ENCODE measurements around the gene WTIP.
"Not testable (repeated sequence)": the region's sequence is repeated elsewhere in the genome, so short reads cannot be mapped to it uniquely, and the experiment has no call there.

Gene WTIP

DNA sequence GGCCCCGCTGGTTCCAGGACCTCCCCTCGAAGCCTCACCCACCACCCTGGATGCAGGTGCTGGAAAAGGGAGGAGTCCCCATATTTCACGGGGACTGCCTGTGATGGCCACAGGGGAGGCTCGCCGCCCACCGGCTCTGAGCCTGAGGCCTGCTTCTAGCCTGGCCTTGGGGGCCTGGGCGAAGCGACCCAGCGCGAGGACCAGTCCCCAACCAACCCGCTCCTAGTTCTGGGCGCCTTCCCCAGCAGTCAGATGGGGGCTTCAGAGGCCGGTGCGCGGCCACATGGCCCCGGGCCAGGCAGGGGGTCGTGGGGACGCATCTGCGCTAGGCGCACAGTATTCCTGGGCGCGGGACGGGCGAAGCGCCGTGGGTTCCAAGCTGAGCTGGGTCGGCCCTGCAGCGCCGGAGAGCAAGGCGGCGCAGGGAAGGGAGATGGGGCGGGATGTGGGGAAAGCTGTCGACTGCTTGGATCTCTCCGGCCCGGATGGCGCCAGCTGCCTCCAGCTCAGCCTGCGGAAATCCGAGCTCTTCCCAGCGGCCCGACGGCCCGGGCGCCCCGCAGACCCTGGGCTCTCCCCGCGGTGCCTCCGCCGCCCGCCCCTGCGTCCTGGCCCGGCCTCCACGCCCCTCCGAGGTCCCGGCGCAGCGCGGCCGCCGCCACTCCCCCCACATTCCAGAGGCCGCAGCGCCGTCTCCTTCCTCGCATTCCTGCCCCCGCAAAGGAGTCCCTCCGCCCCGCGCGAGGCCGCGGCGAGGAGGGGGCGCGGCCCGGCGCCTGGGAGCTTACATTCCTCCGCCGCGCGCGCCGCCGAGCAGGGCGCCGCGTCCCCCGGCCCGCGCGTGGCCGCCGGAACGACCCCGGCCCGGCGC lies at the start of gene WTIP:
Gene WTIP (plus strand): TSS at position 788 of the 871 bp plus-strand sequence. CDS start 217 bp downstream, outside the sequence.
- DNase-seq (ENCODE audit: low read depth): no peak

DNA sequence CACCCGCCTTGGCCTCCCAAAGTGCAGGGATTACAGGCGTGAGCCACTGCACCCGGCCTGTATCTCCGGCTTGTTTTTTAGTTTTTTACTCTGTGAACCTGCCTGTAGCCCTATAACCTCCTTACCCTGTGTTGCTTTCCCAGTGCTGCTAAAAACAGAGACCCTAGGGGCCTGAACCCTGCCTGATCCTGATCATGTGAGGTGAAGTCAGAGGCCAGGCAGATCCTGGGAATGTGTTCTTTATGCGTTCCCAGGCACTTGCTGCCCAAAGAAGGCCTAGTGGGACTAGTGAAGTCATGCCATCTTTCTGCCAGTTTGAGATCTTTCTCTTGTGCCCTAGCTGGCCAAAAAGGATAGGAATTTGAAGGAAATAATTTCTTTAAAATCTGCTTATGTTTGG lies 48.8 kb upstream of the WTIP start:
- DNase-seq (ENCODE audit: low read depth): no peak

DNA sequence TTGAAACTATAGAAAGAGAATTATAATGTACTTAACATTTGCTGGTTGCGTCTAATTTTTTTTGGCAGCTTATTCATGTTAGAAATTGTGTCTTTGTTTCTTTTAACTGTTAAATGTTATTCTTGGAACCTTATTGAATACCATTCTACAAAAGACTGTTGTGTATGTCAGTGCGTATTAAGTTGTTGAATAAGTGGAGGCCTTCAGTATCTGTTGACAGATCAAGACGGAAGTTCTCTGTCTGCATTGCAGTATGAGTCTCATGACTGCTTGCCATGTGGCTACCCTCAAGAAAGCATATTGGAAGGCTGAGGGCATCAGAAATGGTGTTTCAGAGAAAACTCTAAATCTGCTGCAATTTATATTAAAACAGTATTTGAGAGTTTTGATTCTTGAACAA lies 44.8 kb upstream of the WTIP start:
- DNase-seq (ENCODE audit: low read depth): no peak

DNA sequence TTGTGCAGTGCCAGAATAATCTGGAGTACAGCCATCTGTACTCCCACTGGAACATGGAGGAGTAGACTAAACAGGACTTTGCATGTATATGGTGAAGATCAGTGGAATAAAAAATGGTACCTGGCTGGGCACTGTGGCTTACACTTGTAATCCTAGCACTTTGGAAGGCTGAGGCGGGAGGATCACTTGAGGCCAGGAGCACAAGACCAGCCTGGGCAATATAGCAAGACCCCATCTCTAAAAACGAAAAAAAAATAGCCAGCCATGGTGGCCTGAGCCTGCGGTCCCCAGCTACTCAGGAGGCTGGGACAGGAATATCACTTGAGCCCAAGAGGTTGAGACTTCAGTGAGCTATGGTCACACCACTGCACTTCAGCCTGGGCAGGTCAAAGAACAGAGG lies 33.4 kb upstream of the WTIP start:
- DNase-seq (ENCODE audit: low read depth): no peak

DNA sequence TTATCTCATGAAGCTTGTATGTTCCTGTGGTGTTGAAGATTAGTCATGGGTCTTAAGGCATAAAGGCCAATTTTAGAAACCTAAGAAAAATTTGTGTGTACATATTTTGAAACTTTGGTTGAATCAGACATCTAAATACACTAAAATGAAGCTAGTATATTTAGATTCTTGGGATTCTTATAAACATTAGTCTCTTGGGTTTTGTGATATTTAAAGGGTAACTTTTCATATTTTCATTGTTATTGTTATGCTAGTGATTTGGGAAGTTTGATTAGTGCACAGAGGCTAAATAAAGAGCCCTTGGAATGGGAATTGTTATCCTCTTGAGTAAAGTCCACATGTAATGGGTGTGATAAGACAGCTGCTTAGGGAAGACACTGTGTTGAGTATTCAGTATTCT lies 28.8 kb upstream of the WTIP start:
- no peak for DNase-seq (ENCODE audit: low read depth)

DNA sequence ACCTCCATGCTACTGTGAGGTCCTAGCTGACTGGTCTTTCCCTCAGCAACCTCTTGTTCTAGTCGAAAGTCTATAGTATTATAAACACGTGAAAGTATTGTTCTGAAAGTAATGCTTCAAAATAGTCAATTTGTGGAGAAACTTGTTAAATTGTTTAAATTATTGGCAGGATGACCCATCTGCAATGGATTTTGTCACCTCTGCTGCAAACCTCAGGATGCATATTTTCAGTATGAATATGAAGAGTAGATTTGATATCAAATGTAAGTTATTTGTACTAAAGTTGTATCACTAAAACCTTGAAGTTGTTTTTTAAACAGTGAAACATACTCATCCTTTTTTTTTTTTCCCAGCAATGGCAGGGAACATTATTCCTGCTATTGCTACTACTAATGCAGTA lies 27.5 kb upstream of the WTIP start:
- DNase-seq (ENCODE audit: low read depth): no peak

DNA sequence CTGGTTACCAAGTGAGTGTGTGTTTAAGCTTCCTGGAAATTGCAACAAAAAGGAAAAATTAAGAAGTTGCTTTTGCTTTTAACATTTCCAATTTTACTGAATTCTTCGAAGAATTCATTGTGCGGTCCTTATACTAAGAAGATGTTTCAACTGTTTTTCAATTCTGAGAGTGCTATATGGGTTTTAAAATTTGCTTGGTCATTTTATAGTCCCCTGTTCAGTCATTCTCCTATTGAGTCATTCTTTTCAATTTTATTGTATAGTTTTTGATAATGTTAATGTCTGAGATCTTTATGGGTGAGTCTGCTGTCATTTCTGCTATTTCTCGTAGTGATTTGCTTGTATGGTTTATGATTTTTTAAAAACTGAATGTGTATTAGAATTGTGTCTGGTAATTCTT lies 26.9 kb upstream of the WTIP start:
- no peak for DNase-seq (ENCODE audit: low read depth)

DNA sequence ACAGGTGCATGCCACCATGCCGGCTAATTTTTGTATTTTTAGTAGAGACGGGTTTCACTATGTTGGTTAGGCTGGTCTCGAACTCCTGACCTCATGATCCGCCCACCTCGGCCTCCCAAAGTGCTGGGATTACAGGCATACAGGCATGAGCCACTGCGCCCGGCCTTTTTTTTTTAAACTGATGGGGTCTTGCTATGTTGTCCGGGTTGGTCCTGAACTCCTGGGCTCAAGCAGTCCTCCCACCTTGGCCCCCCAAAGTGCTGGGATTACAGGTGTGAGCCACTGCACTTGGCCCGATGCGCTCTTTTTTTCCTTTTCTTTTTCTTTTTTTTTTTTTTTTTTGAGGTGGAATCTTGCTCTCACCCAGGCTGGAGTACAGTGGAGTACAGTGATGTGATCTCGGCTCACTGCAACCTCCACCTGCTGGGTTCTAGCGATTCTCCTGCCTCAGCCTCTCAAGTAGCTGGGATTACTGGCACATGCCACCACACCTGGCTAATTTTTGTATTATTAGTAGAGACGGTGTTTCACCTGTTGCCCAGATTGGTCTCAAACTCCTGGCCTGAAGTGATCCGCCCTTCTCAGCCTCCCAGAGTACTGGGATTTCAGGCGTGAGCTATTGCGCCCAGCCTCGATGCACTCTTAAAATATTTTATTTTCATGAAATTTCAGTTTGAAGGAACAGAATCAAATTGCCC lies 25.6 kb upstream of the WTIP start:
- DNase-seq (ENCODE audit: low read depth): not testable (repeated sequence)

DNA sequence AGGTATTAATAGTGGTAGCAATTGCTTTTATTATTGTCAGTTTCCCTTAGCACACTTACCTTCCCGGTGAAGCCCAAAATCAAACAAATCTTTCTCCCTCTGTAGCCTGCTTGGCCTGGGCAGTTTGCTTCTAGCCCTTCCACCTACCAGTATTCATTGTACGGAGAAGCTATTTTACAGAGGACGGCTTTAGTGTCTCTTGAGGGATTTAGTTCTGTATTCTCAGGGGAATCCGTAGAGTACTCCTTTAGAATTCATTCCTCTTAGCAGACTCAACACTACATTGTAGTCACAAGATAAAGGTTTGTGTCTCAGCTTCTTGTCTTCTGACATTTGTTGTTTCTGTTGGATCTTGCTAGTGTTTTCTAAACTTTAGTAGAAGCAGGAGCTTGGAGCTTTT lies 24.1 kb upstream of the WTIP start:
- DNase-seq (ENCODE audit: low read depth): no peak

DNA sequence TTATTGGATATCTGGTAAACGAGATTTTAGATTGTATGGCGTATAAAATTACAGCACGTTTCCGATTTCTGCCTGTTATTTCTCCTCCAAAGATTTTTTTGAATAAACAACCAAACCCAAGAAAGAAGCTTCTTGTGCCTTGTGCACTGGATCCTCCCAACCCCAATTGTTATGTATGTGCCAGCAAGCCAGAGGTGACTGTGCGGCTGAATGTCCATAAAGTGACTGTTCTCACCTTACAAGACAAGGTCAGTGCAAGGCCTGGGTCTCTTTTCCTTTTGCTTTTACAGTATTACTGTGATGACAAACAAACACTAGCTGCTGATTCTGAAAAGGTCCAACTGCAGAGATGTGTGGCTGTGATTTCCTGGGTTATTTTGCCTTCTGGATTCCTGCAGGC lies 22.9 kb upstream of the WTIP start:
- DNase-seq (ENCODE audit: low read depth): no peak

DNA sequence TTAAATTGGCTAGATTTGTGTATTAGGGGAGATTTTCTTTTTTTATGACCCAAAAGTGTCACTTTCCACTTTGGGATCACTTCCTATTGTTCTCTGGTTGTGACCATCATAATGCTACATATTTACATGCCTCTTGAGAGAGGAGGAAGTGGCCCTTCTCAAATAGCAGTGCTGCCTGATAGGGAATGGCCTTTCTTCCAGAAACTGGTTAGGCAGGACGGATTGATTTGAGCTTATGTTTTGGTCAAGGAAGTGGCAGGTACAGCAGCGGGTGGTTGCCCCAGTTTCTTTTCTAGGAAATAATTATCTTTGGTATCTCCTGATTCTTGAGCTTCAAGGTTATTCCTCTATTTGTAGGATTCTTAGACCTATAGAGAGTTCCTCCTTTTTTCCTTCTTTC lies 21.9 kb upstream of the WTIP start:
- no peak for DNase-seq (ENCODE audit: low read depth)

DNA sequence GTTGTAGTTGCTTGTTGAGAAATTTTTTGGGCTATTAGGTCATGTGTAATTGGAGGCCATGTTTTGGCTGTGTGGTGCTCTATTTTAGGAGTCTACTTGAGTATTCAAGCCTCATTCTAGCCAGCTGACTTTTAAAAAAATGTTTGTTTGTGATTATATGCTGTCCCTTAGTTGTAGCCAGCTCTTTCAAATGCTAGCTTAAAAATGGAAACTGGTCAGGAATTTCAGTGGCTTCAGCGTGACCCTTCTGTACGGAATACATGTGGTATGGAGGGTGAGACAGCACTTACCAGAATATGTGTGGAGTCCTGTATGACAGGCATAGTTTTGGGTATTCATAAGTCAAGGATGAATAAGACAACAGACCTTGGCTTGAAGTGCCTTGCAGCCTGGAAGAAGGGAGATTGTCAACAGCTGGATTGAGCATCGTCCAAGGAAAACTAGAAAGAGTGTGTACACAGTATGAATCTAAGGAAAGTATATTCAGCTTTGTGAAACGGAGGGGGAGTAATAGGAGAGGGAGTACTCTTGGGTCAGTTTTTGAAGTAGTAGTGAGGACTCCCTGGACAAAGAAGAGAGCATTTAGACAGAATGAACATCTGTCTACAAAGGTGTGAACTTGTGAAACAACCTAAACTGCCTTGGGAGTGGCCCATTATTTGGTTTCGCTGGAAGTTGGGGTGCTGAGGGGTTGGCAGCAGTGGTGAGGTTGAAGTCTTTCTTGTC lies 20.0 kb upstream of the WTIP start:
- no peak for DNase-seq (ENCODE audit: low read depth)

DNA sequence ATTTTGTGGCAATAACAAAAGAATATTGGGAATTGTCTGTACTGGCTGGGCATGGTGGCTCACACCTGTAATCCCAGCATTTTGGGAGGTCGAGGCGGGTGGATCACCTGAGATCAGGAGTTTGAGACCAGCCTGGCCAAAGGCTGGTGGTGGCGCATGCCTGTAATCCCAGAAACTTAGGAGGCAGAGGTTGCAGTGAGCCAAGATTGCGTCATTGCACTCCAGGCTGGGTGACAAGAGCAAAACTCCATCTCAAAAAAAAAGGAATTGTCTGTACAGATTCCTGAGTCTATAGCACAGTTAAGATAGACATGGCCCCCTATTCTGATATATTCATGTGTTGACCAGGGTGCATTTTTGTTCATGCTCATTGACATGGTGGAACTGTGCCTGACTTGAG lies 16.8 kb upstream of the WTIP start:
- DNase-seq (ENCODE audit: low read depth): not testable (repeated sequence)

DNA sequence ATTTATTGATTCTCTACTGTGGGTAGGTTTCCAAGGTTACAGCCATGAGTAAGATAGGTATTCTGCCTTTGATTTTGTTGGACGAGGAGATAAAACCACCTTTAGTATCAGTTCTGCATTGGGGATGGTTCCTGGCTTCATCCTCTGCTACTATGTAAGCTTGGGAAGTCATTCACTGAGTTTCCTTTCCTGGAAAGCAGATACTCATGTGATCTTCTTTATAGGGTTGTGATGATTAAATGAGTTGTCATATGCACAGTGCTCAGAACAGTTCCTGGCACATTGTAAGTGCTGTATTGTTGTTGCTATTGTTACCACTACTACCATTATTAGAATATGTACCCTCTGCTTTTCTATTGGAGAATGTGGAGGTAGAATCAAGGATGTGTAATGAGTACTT lies 13.1 kb upstream of the WTIP start:
- no peak for DNase-seq (ENCODE audit: low read depth)

DNA sequence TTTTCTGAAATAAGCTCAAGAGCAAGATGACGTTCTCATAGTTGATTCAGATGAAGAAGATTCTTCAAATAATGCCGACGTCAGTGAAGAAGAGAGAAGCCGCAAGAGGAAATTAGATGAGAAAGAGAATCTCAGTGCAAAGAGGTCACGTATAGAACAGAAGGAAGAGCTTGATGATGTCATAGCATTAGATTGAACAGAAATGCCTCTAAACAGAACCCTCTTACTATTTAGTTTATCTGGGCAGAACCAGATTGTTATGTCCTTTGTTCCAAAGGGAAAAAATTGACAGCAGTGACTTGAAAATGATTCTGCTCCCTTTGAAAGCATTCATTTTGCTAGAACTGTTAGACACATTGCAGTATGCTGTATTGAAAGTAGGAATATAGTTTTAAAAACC lies 12.5 kb upstream of the WTIP start:
- DNase-seq (ENCODE audit: low read depth): not testable (repeated sequence)

DNA sequence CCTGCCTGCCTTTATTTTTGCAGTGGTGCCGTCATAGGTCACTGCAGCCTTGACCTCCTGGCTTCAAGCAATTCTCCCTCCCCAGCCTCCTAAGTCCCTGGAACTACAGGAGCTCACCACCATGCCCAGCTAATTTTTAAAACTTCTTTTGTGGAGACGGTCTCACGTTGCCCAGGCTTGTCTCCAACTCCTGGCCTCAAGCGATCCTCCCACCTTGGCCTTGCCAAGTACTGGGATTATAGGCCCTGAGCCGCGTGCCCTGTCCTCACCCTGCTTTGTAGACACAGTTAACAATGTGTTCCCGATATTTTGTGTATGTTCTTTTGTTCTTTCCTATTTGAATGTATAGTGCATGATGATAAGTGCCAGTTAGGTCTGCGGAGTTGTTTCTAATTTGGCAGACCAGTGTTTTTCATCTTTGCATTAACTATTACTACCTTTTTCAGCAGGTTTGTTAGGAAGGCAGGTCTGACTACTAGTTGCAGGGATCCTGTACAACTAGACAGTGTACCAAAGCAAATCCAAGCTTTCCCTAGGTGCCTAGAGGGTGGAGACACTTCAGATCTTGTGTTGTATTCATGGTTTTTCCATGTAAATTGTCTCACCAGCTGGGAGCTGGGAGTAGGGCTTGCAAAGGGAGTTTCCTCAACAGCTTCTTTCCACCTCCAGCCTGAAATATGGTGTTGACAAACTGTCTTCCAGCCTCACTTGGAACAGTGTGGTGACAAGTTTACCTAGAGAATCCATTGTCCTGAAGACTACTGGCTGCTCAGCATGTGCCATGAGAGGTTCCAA lies 9.5 kb upstream of the WTIP start:
- no peak for DNase-seq (ENCODE audit: low read depth)

DNA sequence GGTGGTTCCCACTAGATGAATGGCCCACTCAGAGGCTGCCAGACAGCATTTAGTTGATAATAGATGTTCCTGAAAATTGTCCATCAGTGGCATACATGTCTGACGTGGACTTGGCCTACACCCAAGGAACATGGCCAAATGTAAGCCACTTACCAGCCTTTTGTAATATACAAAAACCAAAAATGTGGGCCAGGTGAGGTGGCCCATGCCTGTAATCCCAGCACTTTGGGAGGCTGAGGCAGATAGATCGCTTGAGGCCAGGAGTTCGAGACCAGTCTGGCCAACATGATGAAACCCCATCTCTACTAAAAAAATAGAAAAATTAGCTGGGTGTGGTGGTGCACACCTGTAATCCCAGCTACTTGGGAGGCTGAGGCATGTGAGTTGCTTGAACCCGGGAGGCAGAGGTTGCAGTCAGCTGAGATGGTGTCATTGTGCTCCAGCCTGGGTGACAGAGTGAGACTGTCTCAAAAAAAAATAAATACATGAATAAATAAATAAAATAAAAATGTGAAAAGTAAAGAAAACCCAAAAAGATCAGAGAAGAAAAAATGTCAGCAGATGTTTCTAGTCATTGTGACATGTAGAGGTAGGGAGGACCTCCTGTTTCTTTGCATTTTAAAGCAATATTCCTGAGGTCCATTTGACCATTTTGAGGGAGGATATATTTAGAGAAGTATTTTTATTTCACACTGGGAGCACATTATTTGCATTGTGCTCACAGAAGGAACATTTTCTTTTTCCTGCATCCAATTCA lies 7.1 kb upstream of the WTIP start:
- DNase-seq (ENCODE audit: low read depth): no peak

DNA sequence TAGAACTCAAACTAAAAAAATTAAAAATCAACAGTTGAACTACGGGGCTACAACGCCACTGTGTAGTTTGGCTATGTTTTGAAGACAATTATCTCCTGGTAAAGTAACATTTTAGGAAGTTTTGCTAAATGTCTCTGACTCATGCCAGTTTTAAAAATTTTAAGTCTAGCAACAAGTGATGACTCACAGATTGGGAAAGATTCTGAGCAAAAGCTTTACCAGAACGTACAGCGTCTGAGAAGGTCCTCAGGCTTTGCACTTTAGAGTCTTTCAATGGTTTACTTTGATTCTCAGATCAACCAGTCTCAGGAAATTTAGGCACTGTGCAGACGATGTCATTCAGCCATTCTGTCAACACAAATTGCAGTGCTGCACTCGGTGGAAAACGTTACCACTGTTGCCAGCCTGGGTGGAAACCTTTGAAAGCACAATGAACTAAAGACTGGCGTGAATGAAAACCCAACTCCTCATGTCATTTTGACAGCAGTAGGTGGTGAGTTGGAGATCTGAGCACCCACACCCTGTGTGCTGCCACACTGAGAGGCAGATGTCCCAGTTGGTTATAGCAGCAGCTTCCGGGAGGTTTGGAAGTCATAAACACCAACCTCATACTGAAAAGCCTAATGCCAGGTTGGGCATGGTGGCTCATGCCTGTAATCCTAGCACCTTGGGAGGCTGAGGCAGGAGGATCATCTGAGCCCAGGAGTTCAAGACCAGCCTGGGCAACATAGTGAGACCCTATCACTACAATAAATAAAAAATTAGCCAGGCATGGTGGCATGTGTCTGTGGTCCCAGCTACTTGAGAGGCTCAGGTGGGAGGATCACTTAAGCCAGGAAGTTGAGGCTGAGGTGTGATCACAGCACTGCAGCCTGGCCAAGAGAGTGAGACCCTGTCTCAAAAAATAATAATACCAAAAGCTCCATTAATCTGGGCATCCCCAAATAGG lies 6.3 kb upstream of the WTIP start:
- DNase-seq (ENCODE audit: low read depth): no peak

DNA sequence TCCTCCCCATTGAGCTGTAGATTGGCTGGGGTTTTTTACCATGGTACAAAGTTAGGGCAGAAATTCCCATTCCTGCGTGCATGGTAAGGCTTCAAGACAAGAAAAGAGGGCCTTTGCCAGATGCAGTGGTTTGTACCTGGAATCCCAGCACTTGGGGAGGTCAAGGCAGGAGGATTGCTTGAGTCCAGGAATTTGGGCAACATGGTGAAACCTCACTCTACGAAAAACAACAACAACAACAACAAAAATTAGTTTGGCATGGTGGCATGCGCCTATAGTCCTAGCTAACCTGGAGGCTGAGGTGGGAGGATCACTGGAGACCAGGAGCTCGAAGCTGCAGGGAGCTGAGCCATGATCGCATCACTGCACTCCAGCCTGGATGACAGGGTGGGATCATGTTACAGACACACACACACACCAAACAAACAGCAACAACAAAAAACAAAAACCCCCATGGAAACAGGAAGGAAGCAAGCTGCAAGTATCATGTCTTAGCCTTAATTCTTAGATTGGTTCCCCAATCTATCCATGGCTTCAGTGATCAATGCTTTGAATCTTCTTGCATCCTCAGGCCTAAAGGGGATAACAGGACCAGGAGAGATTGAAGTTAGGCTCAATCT lies 5.5 kb upstream of the WTIP start:
- DNase-seq (ENCODE audit: low read depth): no peak

DNA sequence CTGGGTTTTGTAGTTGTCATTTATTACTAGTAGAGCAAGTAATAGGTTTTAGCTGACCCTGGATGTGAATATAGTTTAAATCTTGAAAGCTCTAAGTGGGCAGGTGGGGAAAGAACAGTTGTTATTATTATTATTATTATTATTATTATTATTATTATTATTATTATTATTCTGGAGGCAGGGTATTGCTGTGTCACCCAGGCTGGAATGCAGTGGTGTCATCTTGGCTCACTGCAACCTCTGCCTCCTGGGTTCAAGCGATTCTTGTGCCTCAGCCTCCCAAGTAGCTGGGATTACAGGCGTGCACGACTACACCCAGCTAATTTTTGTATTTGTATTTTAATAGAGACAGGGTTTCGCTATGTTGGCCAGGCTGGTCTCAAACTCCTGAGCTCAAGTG lies 3.1 kb upstream of the WTIP start:
- DNase-seq (ENCODE audit: low read depth): not testable (repeated sequence)

Measured in stimulated activated CD8-positive, alpha-beta memory T cell treated with anti-CD3 and anti-CD28 coated beads, Interleukin-12 subunit alpha, Interleukin-12 subunit beta, amount 100 ng/mL, for 1 hour (primary cell).